HG02588 (cell line): Measurements from ENCODE around the gene MAPKAP1.
"Not testable (repeated sequence)": the region's sequence is repeated elsewhere in the genome, so short reads cannot be mapped to it uniquely, and the experiment has no call there.

Source experiments
- ATAC-seq: cut with Tn5 transposase; IDR thresholded peaks from one replicate; pipeline ENCODE4 v1.9.1; 2021; ENCODE audit warnings: mild to moderate bottlenecking, moderate library complexity; ENCODE audit not compliant: unreplicated experiment

Gene MAPKAP1

GRCh38 chr9:125732562-125732961 lies 25.6 kb upstream of the MAPKAP1 start:
- no peak for ATAC-seq

- no peak for ATAC-seq
These were observed 23.2 kb upstream of the MAPKAP1 start for GRCh38 chr9:125730168-125730567.

GRCh38 chr9:125726456-125727132 lies 19.6 kb upstream of the MAPKAP1 start:
- ATAC-seq = no peak

GRCh38 chr9:125707472-125707804 lies 430 bp upstream of the MAPKAP1 start:
- peak; percentile 6 for ATAC-seq

- no peak for ATAC-seq
These were observed 1.1 kb downstream of the MAPKAP1 start for GRCh38 chr9:125705893-125706292.

GRCh38 chr9:125703662-125704061 lies 3.3 kb downstream of the MAPKAP1 start:
- no peak for ATAC-seq

GRCh38 chr9:125701351-125701750 lies 5.7 kb downstream of the MAPKAP1 start:
- ATAC-seq = no peak

GRCh38 chr9:125700791-125701190 lies 6.2 kb downstream of the MAPKAP1 start:
- peak; percentile 76 for ATAC-seq

GRCh38 chr9:125699870-125700269 lies 7.1 kb downstream of the MAPKAP1 start:
- no peak for ATAC-seq

GRCh38 chr9:125696106-125696647 lies 10.8 kb downstream of the MAPKAP1 start:
- no peak for ATAC-seq

- not testable (repeated sequence) for ATAC-seq
These were observed 11.5 kb downstream of the MAPKAP1 start for GRCh38 chr9:125695548-125695947.

- ATAC-seq = no peak
These were observed 12.5 kb downstream of the MAPKAP1 start for GRCh38 chr9:125694478-125694877.

- not testable (repeated sequence) for ATAC-seq
These were observed 13.5 kb downstream of the MAPKAP1 start for GRCh38 chr9:125693492-125693891.

- no peak for ATAC-seq
These were observed 15.1 kb downstream of the MAPKAP1 start for GRCh38 chr9:125691869-125692268.

GRCh38 chr9:125690679-125691078 lies 16.3 kb downstream of the MAPKAP1 start:
- ATAC-seq = no peak

GRCh38 chr9:125687163-125687863 lies 19.7 kb downstream of the MAPKAP1 start:
- ATAC-seq = no peak

- no peak for ATAC-seq
These were observed 21.8 kb downstream of the MAPKAP1 start for GRCh38 chr9:125685167-125685566.

- ATAC-seq = no peak
These were observed 23.5 kb downstream of the MAPKAP1 start for GRCh38 chr9:125683486-125683885.

GRCh38 chr9:125682340-125682739 lies 24.7 kb downstream of the MAPKAP1 start:
- no peak for ATAC-seq

GRCh38 chr9:125681657-125682056 lies 25.4 kb downstream of the MAPKAP1 start:
- no peak for ATAC-seq

GRCh38 chr9:125681086-125681622 lies 25.9 kb downstream of the MAPKAP1 start:
- ATAC-seq = no peak

GRCh38 chr9:125680445-125680844 lies 26.6 kb downstream of the MAPKAP1 start:
- no peak for ATAC-seq
